ENCODE results near the gene FOXN3. TPM values are rescaled to one million over a fixed set of nuclear protein-coding genes. Genes with fewer than 3 reads are reported as not detected.

FOXN3 gene
- total and polyA plus RNA-seq, 10 of the 15 experiments (the other 5 are each of a cell fraction or from before 2014, with no cell fraction given): 4.5 to 68.9 (median 29.7) TPM

DNA sequence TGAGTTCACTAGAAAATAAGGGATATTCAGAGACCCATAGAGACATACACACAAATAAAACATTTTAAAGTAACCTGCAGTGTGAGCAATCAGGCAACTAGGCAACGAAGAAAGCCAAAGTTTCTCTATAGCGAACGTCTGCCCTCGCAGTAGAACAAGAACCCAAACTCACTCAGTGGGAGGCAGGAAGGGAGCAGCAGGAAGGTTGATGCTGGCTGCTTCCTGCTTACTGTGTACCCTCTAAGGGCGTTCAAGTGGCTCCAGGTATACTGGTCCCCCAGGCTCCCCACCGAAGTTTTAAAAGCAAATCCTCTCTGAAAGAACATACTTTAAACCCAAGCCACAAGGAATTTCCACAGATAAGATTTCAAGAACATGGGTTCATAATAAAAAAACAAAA lies 249.3 kb downstream of the FOXN3 start:
- Histone ChIP-seq H3K79me2 (ENCODE audit: control insufficient read depth, insufficient read depth, low read length) (no peaks in the 10 kb centered on the region; the same call in 1 of the 2 replicates), H3K4me2 (ENCODE audit: control insufficient read depth, insufficient read depth) (no peak overlapping the region), H3K27me3 (replicated peaks in 1 of 2; ENCODE audit: control insufficient read depth in 2 of 2, insufficient read depth in 2 of 2, low read length in 1 of 2) (no peaks in the 10 kb centered on the region), H3K27ac (ENCODE audit: control insufficient read depth, insufficient read depth) (no peak overlapping the region), H3K4me1 (ENCODE audit: control insufficient read depth, insufficient read depth, low read length) (peaks cover 19% of the 10 kb centered on the region), H2AFZ (ENCODE audit: control insufficient read depth, low read depth, low read length) (no peak overlapping the region), H3K9ac (ENCODE audit: control insufficient read depth, insufficient read depth, low read length) (no peak overlapping the region), H4K20me1 (ENCODE audit: control insufficient read depth, insufficient read depth) (no peaks in the 10 kb centered on the region), H3K9me3 (replicated peaks; ENCODE audit: control insufficient read depth, insufficient read depth, low read length) (peaks cover 4% of the 10 kb centered on the region; the same call in 2 of the 3 replicates), H3K4me3 (no peak overlapping the region), H3K36me3 (ENCODE audit: control insufficient read depth in 2 of 2, insufficient read depth in 2 of 2, low read length in 1 of 2) (peaks cover under 1 to 4% of the 10 kb centered on the region in 2 experiments; a peak in 3 of 4 replicates)
- CTCF ChIA-PET: no interaction called here
- SMC1A ChIA-PET (ENCODE audit: uncharacterized antibody, unreplicated experiment): interaction anchor here (4.6 kb wide), 1 partner anchor 9 kb away, joined by 36 read pairs; no protein-coding TSS in a partner anchor
- no peak for TF ChIP-seq MYB (IDR thresholded peaks at IDR 0.05; ENCODE audit: borderline replicate concordance, low read depth, low read length)
- no peak for TF ChIP-seq BMI1 (IDR thresholded peaks at IDR 0.05; ENCODE audit: borderline replicate concordance)
- no peak for TF ChIP-seq NFYB (IDR thresholded peaks at IDR 0.05; ENCODE audit: insufficient read depth, low read depth, low read length)
- no peak for TF ChIP-seq BCL11A (IDR thresholded peaks at IDR 0.05; ENCODE audit: low read depth, low read length)
- no peak for TF ChIP-seq RCOR1 (conservative IDR thresholded peaks at IDR 0.05; ENCODE audit: low read depth, low read length)
- TF ChIP-seq NR2C1 (IDR thresholded peaks at IDR 0.05): no peak
- TF ChIP-seq BHLHE40 (IDR thresholded peaks at IDR 0.05; ENCODE audit: borderline replicate concordance in 1 of 2, low read depth in 2 of 2, low read length in 1 of 2): no peak
- no peak for TF ChIP-seq EGR1 (IDR thresholded peaks at IDR 0.05; ENCODE audit: borderline replicate concordance in 1 of 2, low read depth in 2 of 2, low read length in 2 of 2)
- RAD21 ChIA-PET (ENCODE audit: unreplicated experiment): no interaction called here
- POLR2A ChIA-PET: no interaction called here
- intact Hi-C loops (cut with micrococcal nuclease; ENCODE audit: unreplicated experiment): no loop called here
- no TSS peak for BruUV-seq (replicated peaks)
- in situ Hi-C loops (cut with MboI): loop anchor here (10.0 kb wide), 1 partner anchor 257 kb away; no protein-coding TSS in a partner anchor
- DNase-seq (ENCODE audit: low read depth, low spot score): no peak
- 95% methylated on average over 6 of the region's 6 CpGs for WGBS (ENCODE audit: insufficient coverage, insufficient replicate concordance, low lambda C conversion rate, missing lambda C conversion rate)
- no peak for FAIRE-seq
- no peak for ATAC-seq
